HG02763 (cell line): Measurements from ENCODE around the gene ZFP92.

Experiments
- ATAC-seq: cut with Tn5 transposase; IDR thresholded peaks from one replicate; pipeline ENCODE4 v1.9.1; 2021; ENCODE audit warnings: mild to moderate bottlenecking, moderate library complexity; ENCODE audit not compliant: unreplicated experiment

ZFP92 gene

DNA sequence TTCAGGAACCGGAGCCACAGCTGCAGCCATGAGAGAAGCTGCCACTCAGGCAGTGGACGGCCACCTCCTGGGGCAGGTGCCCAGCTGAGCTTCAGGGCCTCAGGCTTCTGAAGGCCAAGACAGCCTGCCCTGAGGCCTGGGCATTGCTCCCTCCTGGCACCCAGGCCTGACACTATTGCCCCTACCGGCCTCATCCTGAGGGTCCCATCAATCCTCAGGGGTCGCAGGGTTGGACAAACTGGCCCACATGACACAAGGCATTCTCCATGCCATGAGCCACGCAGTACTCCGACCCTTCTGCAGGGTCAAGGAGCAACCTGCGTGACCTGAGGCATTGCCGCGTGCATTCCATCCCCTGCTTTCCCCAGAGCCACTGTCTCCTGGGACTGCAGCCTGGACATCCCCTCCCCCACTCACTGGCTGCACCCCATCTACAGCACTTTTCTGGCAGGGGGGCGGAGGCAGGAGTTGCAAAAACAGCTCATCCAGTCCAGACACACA lies 3.0 kb upstream of the ZFP92 start:
- no peak for ATAC-seq

DNA sequence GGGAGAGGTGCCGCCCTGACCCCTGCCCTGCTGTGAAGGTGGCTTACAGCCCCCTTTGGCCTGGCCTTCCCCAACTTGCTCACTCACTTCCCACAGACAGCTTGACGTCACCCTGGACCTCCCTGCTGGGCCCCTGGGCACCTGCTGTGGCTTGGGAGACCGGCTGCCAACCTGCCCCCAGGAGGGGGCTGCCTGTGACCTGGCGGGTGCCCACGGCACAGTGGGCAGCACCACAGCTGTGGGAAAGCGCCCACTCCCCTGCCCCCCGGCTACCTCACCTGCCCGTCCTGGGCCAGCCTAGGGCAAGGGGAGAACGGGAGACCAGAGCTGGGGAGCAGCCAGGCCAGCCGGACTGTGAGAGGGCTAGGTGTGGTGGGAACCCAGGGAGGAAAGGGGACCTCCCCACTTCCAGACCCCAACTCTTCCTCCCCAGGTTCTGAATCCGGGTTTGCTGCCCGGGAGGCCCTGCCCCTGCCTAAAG lies 2.4 kb upstream of the ZFP92 start:
- no peak for ATAC-seq

DNA sequence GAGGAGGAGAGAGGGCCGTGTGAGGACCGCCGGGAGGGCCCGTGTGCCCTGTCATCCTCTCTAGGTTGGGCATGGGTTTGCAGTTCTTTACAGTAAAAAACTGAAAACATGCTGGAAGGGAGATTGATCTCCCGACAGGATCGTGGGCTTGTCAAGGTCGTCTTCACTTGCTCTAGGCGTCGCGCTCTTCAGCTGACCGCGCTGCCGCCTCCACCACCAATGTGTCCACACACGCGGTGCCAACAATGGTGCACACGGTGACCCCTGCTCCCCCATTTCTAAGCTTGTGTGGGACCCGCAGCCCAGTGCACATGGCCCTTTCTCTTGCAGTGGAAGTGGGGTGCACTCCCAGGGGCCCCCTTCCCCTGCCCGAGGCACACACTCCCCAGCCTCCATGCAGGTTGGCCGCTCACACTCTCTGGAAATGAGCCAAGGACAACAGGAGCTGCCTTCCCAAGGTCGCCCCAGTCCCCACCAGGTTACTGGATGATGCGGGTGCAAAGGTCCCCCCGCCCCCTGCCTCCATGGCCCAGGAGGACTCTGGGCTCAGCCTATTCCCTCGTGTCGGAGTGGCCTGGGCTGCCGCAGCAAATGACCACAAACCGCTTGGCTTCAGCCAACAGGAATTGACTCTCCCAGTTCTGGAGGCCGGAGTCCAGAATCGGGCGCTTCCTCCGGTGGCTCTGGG lies 1.7 kb upstream of the ZFP92 start:
- ATAC-seq = no peak

DNA sequence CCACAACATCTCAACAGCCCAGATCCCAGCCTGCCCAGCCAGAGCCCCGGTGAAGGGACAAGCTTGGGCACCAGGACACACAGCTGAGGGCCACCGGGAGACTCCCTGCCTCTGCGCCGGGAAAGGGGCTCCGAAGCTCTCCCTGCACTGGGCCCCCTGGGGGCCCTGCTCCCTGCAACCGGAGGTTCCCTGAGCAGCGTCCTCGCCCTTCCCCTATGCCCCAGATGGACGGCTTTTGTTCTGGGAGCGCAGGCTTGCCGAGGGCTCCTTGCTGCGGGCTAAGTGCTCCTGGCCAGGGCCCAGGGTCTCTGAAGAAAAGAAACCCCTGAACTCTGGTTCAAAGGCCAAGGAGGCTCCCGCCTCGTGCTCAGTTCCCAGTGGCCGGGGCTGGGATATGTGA lies 899 bp upstream of the ZFP92 start:
- ATAC-seq = no peak

DNA sequence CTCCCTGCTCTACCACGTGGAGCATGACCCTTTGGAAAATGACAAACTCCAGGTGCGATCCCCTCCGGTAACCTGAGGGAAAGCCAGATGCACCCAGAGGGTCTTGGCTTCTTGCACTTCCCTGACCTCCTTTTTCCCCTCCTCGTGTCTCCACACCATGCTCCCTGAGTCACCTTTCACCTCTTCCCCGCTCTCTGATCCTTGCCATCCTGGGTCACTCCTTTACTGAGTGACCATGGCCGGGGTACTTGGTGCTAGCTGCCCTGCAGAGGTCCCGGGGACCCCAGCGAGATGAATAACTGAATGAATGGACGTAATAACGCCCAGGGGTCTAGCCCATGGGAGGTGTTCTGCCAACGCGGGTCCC lies 401 bp upstream of the ZFP92 start:
- no peak for ATAC-seq

DNA sequence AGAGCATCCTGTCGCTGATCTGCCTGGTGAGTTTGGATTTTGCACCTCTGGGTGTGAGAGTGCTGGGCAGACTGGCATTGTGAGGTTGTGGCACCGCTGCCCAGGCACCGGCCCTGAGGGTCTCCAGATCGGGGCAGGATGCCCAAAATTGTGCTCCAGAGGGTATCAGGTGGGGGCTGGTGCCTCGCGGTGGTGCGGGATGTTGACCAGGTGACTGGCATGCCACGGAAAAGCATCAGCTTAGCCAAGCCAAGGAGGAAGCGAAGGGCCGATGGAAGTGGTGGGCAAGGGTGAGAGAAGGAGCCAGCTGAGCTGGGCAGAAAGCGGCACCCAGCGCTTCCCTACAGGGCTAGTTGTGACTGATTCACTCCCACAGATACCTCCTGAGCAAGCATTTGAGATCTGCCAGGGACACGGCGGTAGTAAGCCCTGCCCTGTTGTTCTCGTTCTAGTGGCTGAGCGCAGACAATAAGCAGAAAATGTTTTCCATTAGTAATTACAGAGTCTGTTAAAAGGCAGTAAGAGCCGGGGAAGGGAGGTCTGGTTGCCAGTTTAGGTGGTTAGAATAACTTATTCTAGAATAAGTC lies 809 bp downstream of the ZFP92 start:
- ATAC-seq = no peak

DNA sequence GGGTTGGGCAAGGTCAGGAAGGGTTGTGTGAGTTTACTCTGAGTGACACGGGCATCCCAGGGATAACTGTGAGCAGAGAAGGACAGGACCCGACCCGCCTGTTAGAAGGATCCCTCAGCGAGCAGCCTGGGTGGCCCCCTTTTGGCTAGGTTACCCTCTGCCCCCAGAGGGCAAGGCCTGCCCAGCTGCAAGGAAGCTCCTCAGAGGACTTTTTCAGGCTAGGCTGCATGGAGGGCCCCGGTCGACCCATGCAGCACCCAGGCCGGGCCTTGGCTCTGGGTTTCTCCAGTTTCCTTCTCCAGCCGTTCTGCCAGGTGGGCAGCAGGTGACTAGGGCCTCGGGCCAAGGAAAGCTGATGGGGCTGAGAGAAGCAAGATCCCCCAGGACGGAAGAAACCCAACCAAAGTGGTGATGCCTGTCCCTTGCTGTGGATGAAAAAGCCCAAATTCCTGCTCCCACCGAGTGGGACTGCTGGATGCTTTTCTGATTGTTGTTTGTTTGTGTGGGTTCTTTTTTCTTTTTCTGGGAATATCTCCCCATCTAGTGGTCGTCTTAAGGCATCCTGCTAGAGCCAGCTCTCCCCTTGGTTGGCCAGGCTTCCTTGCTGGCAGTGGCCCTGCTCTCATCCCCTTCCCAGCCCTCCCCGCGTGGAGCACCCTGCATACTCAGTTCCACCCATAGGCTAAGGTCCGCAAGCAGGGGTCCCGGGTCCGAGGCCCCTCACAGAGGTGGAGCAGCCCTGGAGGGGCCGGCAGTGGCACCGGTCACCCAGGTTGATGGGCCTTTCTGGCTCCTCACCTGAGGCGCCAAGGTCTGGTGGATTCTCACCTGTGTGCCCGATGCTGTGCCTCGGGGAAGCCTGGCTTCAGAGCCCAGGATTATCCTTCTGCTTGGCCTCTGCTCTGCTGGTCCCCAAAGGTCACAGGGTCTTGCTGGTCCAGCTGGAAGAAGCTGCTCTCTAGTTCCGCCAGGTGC lies 1.8 kb downstream of the ZFP92 start:
- ATAC-seq = no peak

DNA sequence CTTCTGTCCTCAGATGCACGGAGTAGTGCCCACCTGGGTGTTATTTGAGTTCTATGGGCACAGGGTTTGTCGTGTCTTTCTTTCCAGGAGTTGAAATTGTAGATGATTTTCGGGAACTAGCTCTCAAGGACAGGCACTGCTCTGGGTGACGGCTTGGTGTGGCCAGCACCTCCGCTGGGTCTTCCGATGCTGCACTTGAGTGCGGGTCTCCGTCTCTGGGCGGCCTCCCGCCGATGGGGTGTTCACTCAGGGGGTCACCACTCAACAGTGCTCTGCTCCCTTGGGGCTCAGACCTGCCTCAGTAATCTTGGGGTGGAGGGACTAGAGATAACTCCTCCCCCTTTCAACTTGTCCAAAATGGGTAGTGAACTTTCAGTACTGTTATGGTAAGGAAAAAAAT lies 2.5 kb downstream of the ZFP92 start:
- no peak for ATAC-seq

DNA sequence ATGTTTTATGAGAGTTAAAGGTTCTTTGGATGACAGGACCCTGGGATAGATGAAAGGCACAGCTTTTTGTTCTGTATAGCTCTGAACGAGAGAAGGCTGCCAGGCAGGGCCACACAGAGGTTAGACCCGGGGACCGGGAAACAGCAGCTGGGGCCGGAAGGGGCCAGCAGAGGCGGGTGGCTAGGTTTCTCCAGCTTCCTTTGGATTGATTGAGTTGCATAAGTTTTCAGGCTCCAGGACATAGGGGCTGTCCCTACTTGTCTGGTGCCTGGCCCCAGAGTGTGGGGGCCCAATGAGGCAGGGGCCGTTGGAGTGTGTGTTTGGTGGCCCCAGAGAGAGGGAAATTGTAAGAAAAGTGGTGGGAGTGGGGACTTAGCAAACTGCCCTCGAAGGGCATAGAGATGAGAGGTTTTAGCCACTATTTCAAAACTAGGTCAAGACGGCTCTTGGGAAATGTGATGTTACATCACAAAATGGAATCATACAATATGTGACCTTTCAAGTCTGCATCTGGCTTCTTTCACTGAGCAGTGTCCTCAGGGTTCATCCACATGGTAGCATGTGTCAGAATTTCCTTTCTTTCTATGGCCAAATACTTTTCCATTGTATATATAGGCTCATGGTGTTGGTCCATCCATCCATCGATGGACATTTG lies 3.7 kb downstream of the ZFP92 start:
- ATAC-seq = no peak

DNA sequence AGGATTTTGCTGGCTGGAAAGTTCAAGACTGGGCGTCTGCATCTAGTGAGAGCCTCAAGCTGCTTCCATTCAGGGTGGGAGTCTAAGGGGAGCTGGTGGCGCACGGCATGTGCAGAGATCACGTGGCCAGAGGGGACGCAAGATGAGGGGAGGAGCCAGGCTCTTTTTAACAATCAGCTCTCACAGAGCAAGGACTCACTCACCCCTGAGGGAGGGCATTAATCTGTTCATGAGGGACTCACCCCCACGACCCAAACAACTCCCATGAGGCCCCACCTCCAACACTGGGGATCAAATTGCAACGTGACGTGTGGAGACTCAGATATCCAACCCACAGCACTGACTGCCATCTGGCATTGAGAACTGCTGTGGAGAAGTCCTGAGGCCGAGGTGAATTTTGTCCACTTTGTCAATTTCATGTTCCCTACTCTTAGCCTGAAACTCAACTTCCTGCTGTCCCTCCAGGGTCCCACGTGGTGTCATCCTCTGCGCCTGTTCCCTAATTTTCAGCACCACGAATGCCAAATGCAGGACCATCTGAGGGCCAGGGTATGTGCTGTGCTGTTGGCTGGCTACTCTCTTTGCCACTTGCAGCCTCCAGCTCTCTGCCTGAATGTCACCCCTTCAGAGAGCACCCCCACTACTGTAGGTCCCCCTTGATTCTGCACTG lies 5.6 kb downstream of the ZFP92 start:
- no peak for ATAC-seq

DNA sequence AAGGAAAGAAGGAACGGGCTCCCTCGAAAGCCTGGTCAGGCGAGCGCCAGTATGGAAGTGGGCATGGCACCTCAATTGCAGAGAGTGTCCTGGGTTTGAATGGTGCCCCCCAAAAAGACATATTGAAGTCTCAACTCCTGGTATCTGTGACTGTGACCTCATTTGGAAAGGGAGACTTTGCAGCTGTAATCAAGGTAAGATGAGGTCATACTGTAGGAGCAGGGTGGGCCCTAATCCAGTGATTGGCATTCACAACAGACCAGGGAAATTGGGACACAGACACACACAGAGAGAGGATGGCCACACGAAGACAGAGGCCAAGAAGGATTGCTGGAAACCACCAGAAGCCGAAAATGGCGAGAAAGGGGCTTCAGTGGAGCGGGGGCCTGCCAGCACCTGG lies 6.4 kb downstream of the ZFP92 start:
- no peak for ATAC-seq

DNA sequence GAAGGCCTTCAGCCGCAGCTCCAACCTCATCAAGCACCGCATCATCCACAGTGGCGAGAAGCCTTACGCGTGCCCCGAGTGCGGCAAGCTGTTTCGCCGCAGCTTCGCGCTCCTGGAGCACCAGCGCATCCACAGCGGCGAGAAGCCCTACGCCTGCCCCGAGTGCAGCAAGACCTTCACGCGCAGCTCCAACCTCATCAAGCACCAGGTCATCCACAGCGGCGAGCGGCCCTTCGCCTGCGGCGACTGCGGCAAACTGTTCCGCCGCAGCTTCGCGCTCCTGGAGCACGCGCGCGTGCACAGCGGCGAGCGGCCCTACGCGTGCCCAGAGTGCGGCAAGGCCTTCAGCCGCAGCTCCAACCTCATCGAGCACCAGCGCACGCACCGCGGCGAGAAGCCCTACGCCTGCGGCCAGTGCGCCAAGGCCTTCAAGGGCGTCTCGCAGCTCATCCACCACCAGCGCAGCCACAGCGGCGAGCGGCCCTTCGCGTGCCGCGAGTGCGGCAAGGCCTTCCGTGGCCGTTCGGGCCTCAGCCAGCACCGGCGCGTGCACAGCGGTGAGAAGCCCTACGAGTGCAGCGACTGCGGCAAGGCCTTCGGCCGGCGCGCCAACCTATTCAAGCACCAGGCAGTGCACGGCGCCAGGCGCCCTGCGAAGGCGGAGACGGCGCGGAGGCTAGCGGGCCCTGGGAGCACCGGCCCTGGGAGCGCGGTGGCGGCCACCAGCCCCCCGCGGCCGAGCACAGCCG lies 9.8 kb downstream of the ZFP92 start:
- ATAC-seq = no peak

DNA sequence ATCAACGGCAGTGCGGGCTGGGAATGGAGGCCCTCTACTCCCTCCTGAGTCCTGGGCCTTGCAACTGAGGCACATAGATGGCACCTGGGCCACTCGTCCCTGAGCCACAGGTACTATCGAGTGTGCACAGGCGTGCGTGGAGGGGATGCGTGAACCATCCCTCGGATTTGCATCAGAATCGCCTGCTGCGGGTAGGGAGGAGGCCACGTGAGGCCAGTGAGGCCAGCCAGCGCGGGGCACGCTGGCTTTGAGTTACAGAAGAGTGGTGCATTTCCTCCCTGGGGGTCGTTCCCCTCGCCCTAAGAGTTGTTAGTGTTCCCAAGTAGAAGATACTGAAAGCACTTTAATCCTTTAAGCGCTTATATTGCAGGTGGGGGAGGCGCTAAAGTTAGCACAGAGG lies 10.6 kb downstream of the ZFP92 start:
- no peak for ATAC-seq

DNA sequence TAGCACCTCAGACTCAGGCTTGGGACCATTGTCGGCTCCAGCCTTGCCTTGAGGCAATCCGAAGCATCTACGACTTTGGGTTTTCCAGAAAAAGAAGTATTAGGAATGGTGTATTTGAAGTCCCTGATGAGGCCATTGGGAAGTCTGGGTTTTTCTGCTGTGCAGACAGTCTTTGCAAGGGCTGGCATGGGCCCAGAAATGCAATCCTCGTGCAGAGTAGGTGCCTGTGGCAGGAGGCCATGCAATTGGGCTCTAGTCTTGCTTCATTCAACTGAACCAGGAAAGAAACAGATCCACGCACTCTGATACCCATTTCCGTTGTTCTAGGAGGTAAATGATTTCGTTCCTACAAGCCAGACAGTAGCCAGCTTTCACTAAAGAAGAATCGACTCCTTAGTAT lies 12.4 kb downstream of the ZFP92 start:
- no peak for ATAC-seq

DNA sequence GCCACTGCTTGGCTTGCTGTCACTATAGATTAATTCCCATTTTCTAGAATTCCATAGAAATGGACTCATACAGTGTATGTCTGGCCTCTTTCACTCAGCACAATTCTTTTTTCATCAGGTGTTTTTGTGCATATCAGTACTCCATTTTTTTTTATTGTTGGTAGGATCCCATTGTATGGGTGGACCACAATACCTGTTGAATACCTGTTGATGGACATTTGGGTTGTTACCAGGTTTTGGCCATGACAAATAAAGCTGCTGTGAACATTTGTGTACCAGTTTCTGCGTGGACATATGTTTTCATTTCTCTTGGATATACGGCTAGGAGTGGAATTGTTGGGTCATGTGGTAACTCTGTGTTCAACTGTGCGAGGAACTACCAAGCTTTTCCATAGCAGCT lies 14.9 kb downstream of the ZFP92 start:
- ATAC-seq = no peak

DNA sequence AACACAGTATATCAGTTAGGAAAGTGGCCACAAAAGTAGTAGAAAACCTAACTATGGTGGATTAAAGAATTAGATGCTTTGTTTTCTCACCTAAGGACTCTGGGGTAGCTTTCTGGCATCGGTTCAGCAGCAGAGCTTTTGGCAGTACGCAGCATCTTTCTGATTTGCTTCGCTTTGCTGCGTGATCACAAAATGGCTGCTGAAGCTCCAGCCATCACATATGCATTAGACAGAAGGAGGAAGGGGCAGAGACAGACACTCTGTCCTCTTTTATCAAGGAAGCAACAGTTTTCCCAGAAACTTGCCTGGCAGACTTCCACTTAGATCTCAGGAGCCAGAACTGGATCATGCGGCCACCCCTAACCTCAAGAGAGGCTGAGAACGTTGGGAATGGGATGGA lies 19.5 kb downstream of the ZFP92 start:
- ATAC-seq = no peak

DNA sequence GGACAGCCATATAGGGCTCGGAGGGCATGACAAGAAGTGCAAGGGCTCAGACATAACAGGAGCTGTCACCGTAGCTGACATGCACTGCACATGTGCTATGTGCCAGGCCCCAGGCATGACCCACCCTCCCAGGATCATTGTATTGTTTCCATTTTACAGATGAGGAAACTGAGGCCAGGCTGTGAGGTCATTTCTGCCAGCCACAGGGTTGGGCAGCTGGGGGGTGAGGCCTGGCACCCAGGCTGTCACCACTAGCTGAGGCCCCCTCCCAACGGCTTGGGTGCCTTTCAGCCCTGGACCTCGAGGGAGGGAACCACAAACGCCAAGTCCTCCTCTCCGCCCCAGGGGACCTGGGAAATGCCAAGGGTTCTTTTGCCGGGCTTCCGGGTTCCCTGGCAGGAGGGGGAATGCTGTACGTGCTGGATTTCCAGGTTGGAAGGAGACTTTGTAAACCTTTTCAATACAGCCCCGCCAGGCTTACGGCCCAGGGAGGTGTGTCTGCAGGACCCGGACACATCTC lies 21.9 kb downstream of the ZFP92 start:
- ATAC-seq = no peak

DNA sequence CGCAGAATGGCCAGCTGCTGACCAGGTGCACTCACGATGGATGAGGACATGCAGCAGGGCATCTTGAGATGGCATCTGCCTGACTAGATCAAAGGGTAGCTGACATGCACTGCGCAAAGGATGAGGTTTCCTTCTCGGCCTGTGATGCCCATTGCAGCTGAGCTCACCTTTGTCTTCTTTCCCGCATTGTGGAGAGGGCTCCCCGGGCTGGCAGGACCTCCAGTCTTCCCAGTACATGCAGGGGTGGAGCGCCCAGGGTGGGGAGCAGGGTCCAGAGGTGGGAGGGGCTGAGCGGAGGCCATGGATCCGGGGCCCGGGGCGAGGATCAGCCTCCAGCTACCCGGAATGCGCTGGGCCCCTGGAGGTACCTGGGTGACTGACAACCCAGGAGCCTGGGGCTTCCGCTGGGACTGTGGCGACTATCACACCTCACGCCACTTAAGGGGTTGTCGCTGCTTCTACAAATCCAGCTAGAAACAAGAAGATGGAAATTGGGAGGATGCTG lies 22.6 kb downstream of the ZFP92 start:
- ATAC-seq = no peak

DNA sequence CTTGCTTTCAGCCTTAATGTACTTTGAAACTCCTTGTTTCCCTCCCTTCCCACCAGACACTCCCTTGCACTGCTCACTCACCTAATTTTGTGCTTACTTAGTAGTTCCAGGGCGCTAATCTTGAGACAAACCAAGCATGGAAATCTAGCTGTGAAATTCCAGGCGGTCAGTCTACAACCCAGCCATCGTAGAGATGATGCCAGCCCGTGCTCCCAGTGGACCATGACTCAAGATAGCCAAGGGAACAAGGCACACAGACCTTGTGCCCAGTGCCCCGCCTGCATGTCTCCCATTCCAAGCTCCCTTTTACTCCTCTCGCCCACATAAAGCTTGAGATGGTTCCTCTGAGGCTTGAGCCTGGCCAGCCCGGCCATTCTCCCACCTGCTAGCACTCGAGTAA lies 23.5 kb downstream of the ZFP92 start:
- no peak for ATAC-seq
